Kidney (tissue), 14 donors: Measurements from ENCODE around the gene KIAA1755. TPM values are rescaled to one million over a fixed set of nuclear protein-coding genes. Genes with fewer than 3 reads are reported as not detected.
A peak's percentile ranks its signal among the peaks of the same experiment; 100 is the strongest.

Experiments used
- DNase-seq, 5 donors: peaks; one replicate each; pipeline ENCODE4 v3.0.0-alpha.2; 2013 to 2020
- FAIRE-seq: peaks from 2 replicates; lab custom pipeline; 2012; peaks lifted over from hg19 to GRCh38; lab: Jason Lieb, UNC
- H3K27ac ChIP-seq, 2 donors: one replicate each; pipeline ENCODE4 v1.7.0; 2013; ENCODE audit warnings: low read depth in 2 of 2, low read length in 2 of 2, inconsistent platforms in 1 of 2
- H3K27me3 ChIP-seq: one replicate; pipeline ENCODE4 v1.7.1; 2013; ENCODE audit warnings: low read length, inconsistent platforms; ENCODE audit not compliant: control insufficient read depth, insufficient read depth
- H3K36me3 ChIP-seq, 3 donors: one replicate each; pipeline versions ENCODE4 v1.7.0 to v1.7.1; 2013; ENCODE audit warnings: low read length in 3 of 3, control low read depth in 1 of 3, inconsistent platforms in 1 of 3; ENCODE audit not compliant: insufficient read depth in 3 of 3, control insufficient read depth in 2 of 3
- H3K4me1 ChIP-seq, 3 donors: one replicate each; pipeline versions ENCODE4 v1.7.0 to v1.7.1; 2013; ENCODE audit warnings: low read length in 3 of 3, inconsistent platforms in 1 of 3, low read depth in 1 of 3; ENCODE audit not compliant: control insufficient read depth in 2 of 3, insufficient read depth in 2 of 3
- H3K4me3 ChIP-seq, 3 donors: one replicate each; pipeline versions ENCODE4 v1.7.0 to v1.8.1; 2013; ENCODE audit warnings: low read length in 3 of 3, control low read depth in 1 of 3, inconsistent platforms in 1 of 3
- H3K9ac ChIP-seq, 3 donors: one replicate each; pipeline versions ENCODE4 v1.7.0 to v1.7.1; 2013; ENCODE audit warnings: low read length in 3 of 3, control low read depth in 1 of 3, inconsistent platforms in 1 of 3
- H3K9me3 ChIP-seq, 3 donors: one replicate each; pipeline versions ENCODE4 v1.7.0 to v1.7.1; 2013; ENCODE audit warnings: low read length in 3 of 3, control low read depth in 1 of 3, inconsistent platforms in 1 of 3; ENCODE audit not compliant: control insufficient read depth in 2 of 3, insufficient read depth in 1 of 3
- intact Hi-C: fragments of 100-400 bp; cut with DNase I; formaldehyde crosslinking; loops from one replicate; pipeline ENCODE4 v1.11.1; 2022
- polyA plus RNA-seq: library from polyadenylated mRNA; stranded (reverse); fragments of 350-450 nt; fragmentation: Illumina TruSeq; extraction: RNeasy Lipid Tissue Mini Kit (QIAGEN cat#74804); gene quantifications from one replicate; pipeline ENCODE4 v1.2.3, GENCODE V29; 2014; ENCODE audit warnings: low read depth, low replicate concordance; ENCODE audit not compliant: insufficient read depth
- total RNA-seq: library from RNA; stranded (reverse); fragmentation: NEBNext Ultra II Directional; extraction: Animal tissue kit (Norgen Biotek cat#: 25700); gene quantifications from one replicate; pipeline ENCODE4 v1.2.1, GENCODE V29; 2021
- TF ChIP-seq, protein P1 (sequence below): IDR thresholded peaks from 3 replicates; pipeline ENCODE4 v1.5.1; 2012; ENCODE audit warnings: mild to moderate bottlenecking, moderate library complexity, borderline replicate concordance; ENCODE audit not compliant: insufficient read depth; ENCODE audit errors: extremely low read depth
- donor health status: control.
- donor health status: control.
- donor health status: control.
- donor health status: control.
- donor health status: control.
- donor health status: DM: yes; HTN: yes; CAD: no.
- donor health status: Normal renal cell carcinoma (clear cell type).

Gene KIAA1755
- total and polyA plus RNA-seq, 2 donors from 2014 or later: 1.5 to 5.1 TPM

- intact Hi-C loops: no loop called here
- Histone ChIP-seq H3K4me3 (no peak overlapping the region), H3K9ac (no peak overlapping the region), H3K9me3 (no peaks in the 10 kb centered on the region), H3K27ac (no peak overlapping the region), H3K36me3 (no peaks in the 10 kb centered on the region), H3K4me1 (no peaks in the 10 kb centered on the region), H3K27me3 (no peaks in the 10 kb centered on the region)
- DNase-seq (peak in 1 of 5 donors; percentile 5), FAIRE-seq (no peak)
- TF ChIP-seq, protein P1, sequence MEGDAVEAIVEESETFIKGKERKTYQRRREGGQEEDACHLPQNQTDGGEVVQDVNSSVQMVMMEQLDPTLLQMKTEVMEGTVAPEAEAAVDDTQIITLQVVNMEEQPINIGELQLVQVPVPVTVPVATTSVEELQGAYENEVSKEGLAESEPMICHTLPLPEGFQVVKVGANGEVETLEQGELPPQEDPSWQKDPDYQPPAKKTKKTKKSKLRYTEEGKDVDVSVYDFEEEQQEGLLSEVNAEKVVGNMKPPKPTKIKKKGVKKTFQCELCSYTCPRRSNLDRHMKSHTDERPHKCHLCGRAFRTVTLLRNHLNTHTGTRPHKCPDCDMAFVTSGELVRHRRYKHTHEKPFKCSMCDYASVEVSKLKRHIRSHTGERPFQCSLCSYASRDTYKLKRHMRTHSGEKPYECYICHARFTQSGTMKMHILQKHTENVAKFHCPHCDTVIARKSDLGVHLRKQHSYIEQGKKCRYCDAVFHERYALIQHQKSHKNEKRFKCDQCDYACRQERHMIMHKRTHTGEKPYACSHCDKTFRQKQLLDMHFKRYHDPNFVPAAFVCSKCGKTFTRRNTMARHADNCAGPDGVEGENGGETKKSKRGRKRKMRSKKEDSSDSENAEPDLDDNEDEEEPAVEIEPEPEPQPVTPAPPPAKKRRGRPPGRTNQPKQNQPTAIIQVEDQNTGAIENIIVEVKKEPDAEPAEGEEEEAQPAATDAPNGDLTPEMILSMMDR: no peak
These were observed 52.4 kb downstream of the KIAA1755 start for GRCh38 chr20:38208088-38208487.

DNA sequence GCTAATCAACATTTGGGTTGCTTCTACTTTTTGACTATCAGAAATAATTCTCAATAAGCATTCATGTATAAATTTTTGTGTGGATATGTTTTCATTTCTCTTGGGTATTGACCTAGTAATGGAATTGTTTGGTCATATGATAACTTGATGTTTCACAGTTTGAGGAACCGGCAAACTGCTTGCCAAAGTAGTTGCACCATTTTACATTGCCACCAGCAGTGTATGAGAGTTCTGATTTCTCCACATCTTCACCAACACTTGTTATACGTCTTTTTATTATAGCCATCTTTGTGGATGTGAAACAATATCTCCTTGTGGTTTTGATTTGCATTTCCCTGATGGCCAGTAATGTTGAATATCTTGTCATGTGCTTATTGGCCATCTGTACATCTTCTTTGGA, 52.9 kb downstream of the KIAA1755 start:
- FAIRE-seq: no peak
- Histone ChIP-seq H3K9me3 (no peaks in the 10 kb centered on the region), H3K27ac (no peak overlapping the region), H3K4me1 (no peaks in the 10 kb centered on the region), H3K4me3 (no peak overlapping the region), H3K36me3 (no peaks in the 10 kb centered on the region), H3K27me3 (no peaks in the 10 kb centered on the region), H3K9ac (no peak overlapping the region)
- DNase-seq: no peak
- intact Hi-C loops: no loop called here
- TF ChIP-seq, protein P1: no peak

GRCh38 chr20:38205001-38205400, 55.5 kb downstream of the KIAA1755 start:
- intact Hi-C loops: no loop called here
- Histone ChIP-seq H3K9me3 (no peaks in the 10 kb centered on the region), H3K27me3 (no peaks in the 10 kb centered on the region), H3K9ac (no peak overlapping the region), H3K4me1 (no peaks in the 10 kb centered on the region), H3K4me3 (no peak overlapping the region), H3K27ac (no peak overlapping the region), H3K36me3 (no peaks in the 10 kb centered on the region)
- no peak for DNase-seq
- FAIRE-seq: no peak
- TF ChIP-seq, protein P1: no peak

DNA sequence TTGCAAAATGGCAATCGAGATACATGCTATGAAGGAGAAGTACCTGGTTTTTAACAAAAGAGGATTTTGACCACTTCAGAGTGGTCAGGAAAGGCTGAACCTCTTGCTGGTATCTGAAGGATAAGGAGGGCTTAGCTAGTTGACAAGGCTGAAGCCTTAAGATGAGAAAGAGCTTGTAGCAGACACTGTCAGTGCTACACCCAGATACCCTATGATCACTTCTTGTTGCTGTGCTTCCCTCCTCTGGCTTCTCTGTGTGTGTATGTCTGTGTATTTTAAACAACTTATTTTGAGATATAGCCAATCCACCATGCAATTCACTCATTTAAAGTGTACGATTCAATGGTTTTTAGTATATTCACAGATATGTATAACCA, 56.6 kb downstream of the KIAA1755 start:
- no peak for FAIRE-seq
- Histone ChIP-seq H3K9ac (no peak overlapping the region), H3K9me3 (no peaks in the 10 kb centered on the region), H3K4me1 (no peaks in the 10 kb centered on the region), H3K27ac (no peak overlapping the region), H3K4me3 (no peak overlapping the region), H3K36me3 (no peaks in the 10 kb centered on the region), H3K27me3 (no peaks in the 10 kb centered on the region)
- TF ChIP-seq, protein P1: no peak
- intact Hi-C loops: no loop called here
- DNase-seq: no peak
